Motor neuron (in vitro differentiated cells): ENCODE measurements around the gene DNAH7. TPM values are rescaled to one million over a fixed set of nuclear protein-coding genes. Genes with fewer than 3 reads are reported as not detected.

Source experiments
- ATAC-seq, 8 experiments: fragments of 200-7000 bp; cut with Tn5 transposase; replicated peaks in 6 of 8; 2 replicates each; pipeline ENCODE4 v1.8.0; 2021; ENCODE audit warnings: mild to moderate bottlenecking in 8 of 8, moderate library complexity in 8 of 8
- H3K27ac ChIP-seq, 2 donors: fragments of 250-450 bp; sonication (Bioruptor Pico); 2 replicates each; pipeline ENCODE4 v1.9.0; 2021; ENCODE audit warnings: antibody characterized with exemption in 2 of 2, mild to moderate bottlenecking in 2 of 2, moderate library complexity in 1 of 2
- H3K4me1 ChIP-seq, 2 donors: fragments of 250-450 bp; sonication (Bioruptor Pico); replicated peaks in 1 of 2; 2 replicates each; pipeline ENCODE4 v1.6.1; 2021; ENCODE audit warnings: antibody characterized with exemption in 2 of 2, mild to moderate bottlenecking in 2 of 2, moderate library complexity in 1 of 2
- H3K4me3 ChIP-seq, 5 donors: fragments of 250-450 bp; sonication (Bioruptor Pico); 2 replicates each; pipeline ENCODE4 v1.9.0; 2021; ENCODE audit warnings: antibody characterized with exemption in 5 of 5, mild to moderate bottlenecking in 5 of 5, moderate library complexity in 4 of 5
- WGBS, 10 experiments: fragments of 450-650 bp; shearing (Covaris generic); methylation state at CpG; one replicate each; pipeline ENCODE4 v1.0.0; 2022; 5-methylcytosine and 5-hydroxymethylcytosine counted together
- in situ Hi-C, 9 experiments: fragments of 400-800 bp; cut with MboI; loops; one replicate each; pipeline ENCODE4 v1.15.0; 2021; ENCODE audit warnings: low sequenced_read_pairs in 9 of 9, low pct_unique_long_range_greater_than_20kb in 2 of 9; ENCODE audit not compliant: unreplicated experiment in 9 of 9
- total RNA-seq, 8 experiments: library from RNA; unstranded; fragments of 300-600 nt; gene quantifications; 2 replicates each; pipeline versions ENCODE4 v1.2.3 to v1.2.4, GENCODE V29; 2022

The DNAH7 gene
- total RNA-seq, 8 experiments from 2014 or later: 0.36 to 15.3 (median 1.5) TPM

DNA sequence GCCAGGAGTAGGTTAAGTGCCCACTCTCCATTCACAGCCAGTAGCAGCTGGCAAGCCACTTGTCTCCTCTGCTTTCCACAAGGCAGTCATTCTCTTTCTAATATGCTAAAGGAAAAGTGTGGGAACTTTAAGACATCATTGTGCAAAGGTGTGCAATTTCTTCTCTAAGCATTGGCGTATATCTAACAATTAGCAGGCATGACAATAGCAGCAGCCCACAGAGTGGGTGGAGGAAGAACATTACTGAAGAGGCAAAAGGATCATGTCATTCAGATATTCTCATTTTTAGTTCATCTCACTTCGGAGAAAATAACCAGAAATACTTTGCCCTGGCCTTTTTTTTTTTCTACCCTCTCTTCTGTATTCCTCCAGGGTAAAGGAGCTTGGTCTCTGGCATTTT, 177.6 kb downstream of the DNAH7 start:
- WGBS, 10 experiments: 63 to 92% (median 89%) methylated on average over 1 to 2 of the region's 2 CpGs; no CpG with 5 or more reads in 3 of the 10 experiments

DNA sequence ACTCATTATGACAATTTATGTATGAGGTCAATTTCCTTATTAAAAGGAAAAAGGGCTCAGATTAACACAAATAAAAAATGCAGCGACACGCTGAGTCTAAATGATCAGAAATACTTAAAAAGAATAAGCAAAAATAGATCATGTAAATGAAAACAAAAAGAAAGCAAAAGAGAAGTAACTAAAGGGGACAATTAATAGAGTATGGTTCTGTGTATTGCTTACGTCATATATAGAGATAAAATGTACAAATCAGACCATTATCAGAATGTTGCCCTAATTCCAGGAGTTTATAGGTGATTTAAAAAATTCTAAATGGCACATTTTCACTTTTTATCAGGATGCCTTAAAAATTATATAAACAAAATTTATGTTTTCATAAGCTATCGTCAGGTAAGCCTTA, 189.5 kb downstream of the DNAH7 start:
- Histone ChIP-seq H3K27ac (no peak overlapping the region), H3K4me1 (no peaks in the 10 kb centered on the region), H3K4me3 (no peak overlapping the region)
- in situ Hi-C loops: no loop called here
- WGBS, 10 experiments: 67 to 100% (median 96%) methylated on average over 2 to 4 of the region's 4 CpGs
- no peak for ATAC-seq

More for the DNA sequence above, 177.6 kb downstream of the DNAH7 start:
- Histone ChIP-seq H3K27ac (no peak overlapping the region), H3K4me1 (no peaks in the 10 kb centered on the region), H3K4me3 (no peak overlapping the region)
- no peak for ATAC-seq
- in situ Hi-C loops: no loop called here

- no peak for ATAC-seq
- no peaks in the 10 kb centered on the region for H3K4me1 ChIP-seq
- WGBS, 10 experiments: 75 to 100% (median 92%) methylated on average over 1 to 4 of the region's 4 CpGs; no CpG with 5 or more reads in 1 of the 10 experiments
- in situ Hi-C loops: no loop called here
- H3K27ac ChIP-seq: no peak overlapping the region
- H3K4me3 ChIP-seq: no peak overlapping the region
Measured at GRCh38 chr2:195871326-195871725, 197.3 kb downstream of the DNAH7 start.

DNA sequence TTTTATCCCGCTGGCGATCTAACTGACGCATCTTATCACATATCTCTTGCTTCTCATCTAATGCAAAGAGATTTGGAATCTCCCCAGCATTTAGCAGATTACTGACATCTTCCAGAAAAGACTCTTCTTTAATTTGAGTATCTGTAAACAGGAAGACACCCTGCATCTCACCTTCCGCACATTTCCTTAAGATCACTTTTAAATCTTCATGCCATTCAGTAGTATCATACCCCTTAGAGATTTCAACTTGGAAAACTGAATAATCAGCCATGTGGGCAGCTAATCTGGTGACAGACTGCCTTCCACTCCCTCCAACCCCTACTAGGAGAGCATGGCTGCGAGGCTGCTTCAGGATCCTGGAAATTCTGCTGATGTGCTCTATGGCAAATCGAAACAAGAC, 204.3 kb downstream of the DNAH7 start:
- Histone ChIP-seq H3K4me3 (no peak overlapping the region), H3K27ac (no peak overlapping the region), H3K4me1 (no peaks in the 10 kb centered on the region)
- ATAC-seq: no peak
- in situ Hi-C loops: no loop called here
- WGBS, 10 experiments: 86 to 100% (median 96%) methylated on average over 1 to 6 of the region's 6 CpGs; no CpG with 5 or more reads in 3 of the 10 experiments

- no peak for ATAC-seq
- H3K27ac ChIP-seq: no peak overlapping the region
- H3K4me3 ChIP-seq: no peak overlapping the region
- in situ Hi-C loops: no loop called here
- no peaks in the 10 kb centered on the region for H3K4me1 ChIP-seq
- WGBS, 10 experiments: 57 to 100% (median 79%) methylated on average over 1 to 4 of the region's 4 CpGs; no CpG with 5 or more reads in 1 of the 10 experiments
Measured at GRCh38 chr2:195863564-195863963, 205.1 kb downstream of the DNAH7 start.

- no peaks in the 10 kb centered on the region for H3K4me1 ChIP-seq
- H3K4me3 ChIP-seq: no peak overlapping the region
- WGBS, 10 experiments: 86 to 100% (median 94%) methylated on average over 1 to 3 of the region's 3 CpGs; no CpG with 5 or more reads in 3 of the 10 experiments
- H3K27ac ChIP-seq: no peak overlapping the region
- ATAC-seq: no peak
- in situ Hi-C loops: no loop called here
Measured at GRCh38 chr2:195863121-195863520, 205.5 kb downstream of the DNAH7 start.

GRCh38 chr2:195861821-195862220, 206.8 kb downstream of the DNAH7 start:
- no peaks in the 10 kb centered on the region for H3K4me1 ChIP-seq
- H3K4me3 ChIP-seq: no peak overlapping the region
- 25 to 100% (median 85%) methylated on average over 2 to 5 of the region's 5 CpGs; no CpG with 5 or more reads in 3 of the 10 experiments for whole genome bisulfite sequencing, 10 experiments
- H3K27ac ChIP-seq: no peak overlapping the region
- no peak for ATAC-seq
- in situ Hi-C loops: no loop called here

GRCh38 chr2:195859513-195859912, 209.1 kb downstream of the DNAH7 start:
- in situ Hi-C loops: no loop called here
- Histone ChIP-seq H3K4me1 (no peaks in the 10 kb centered on the region), H3K27ac (no peak overlapping the region), H3K4me3 (no peak overlapping the region)
- 83 to 100% (median 94%) methylated on average over 1 to 2 of the region's 2 CpGs; no CpG with 5 or more reads in 1 of the 10 experiments for WGBS, 10 experiments
- ATAC-seq: no peak

DNA sequence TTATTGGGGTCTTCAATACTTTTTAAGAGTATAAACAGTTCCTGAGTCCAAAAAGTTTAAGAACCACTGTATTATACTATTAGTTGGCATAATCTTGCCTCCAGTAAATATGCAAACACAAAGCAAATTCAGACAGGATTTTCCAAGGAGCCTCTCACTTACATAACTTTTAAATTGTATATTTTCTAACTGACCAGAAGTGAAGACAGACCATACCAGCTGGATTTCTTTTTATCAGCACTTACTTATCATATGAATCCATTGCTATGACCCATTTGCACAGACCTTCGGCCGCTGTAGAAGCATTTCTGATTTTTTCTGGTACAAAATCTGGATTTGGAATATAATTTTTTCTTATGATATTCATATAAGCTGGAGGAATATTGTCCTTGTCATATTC, 211.5 kb downstream of the DNAH7 start:
- H3K4me3 ChIP-seq: no peak overlapping the region
- no peaks in the 10 kb centered on the region for H3K4me1 ChIP-seq
- 0 to 100% (median 77%) methylated on average over 2 of the region's 2 CpGs for WGBS, 10 experiments
- H3K27ac ChIP-seq: no peak overlapping the region
- peak in 3 of 8 experiments; percentile 68 to 92 (median 86) for ATAC-seq
- in situ Hi-C loops: no loop called here

DNA sequence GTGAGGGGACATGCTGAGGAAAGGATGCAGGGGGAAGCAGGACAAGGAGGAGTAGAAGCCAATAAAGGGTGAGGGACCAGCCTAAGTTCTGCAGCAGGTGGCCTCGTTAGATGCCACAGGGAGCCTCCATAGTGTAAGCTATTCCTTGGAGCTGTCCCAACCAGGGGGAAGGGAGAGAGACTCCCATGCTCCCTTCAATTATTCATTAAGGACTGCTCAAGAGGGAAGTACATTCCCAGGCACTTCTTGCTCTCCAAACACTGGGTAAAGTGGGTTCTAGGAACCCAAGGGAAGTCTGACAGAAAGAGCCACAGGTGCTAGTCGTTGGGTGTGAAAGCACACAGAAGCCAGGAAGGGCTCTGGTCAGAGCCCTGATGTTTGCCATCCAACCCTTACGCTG, 217.9 kb downstream of the DNAH7 start:
- H3K4me3 ChIP-seq: no peak overlapping the region
- WGBS, 10 experiments: 0 to 100% (median 57%) methylated on average over 1 to 2 of the region's 3 CpGs; no CpG with 5 or more reads in 1 of the 10 experiments
- no peaks in the 10 kb centered on the region for H3K4me1 ChIP-seq
- in situ Hi-C loops: no loop called here
- no peak for ATAC-seq
- H3K27ac ChIP-seq: no peak overlapping the region

DNA sequence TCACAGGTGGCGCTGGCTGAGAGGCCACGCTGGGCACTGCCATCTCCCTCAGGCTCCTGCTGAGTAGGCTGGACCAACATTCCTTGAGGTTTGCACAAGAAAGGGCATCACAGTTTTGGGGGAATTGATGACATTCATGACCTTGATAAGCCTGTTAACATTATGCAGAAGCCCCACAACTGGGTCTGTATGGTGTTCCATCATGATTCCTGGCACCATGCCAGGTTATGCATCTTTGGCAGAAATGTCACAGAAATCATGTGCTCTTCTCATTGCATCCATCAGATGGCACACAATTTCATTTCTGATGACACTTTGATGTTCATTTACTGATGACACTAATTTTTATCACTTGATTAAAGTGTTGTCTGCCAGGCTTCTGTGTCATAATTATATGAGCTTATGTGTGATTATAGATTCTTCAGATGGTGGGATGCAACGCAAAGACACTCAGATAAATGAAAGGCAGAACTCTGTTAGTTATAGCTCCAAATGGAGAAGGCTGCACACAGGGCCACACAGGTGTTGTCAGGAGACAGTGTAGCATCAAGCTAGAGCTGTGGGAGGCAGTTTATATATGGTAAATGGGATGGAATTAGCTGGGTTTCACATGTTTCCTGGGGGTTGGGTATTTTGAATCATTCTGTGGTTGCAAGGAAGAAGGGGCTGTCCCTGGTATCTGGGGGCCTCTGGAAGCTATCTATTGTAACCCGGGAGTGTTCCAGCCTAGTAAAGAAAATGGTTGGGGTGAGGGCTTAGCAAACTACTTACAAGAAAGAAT, 220.3 kb downstream of the DNAH7 start:
- 40 to 100% (median 73%) methylated on average over 1 to 3 of the region's 4 CpGs; no CpG with 5 or more reads in 2 of the 10 experiments for WGBS, 10 experiments
- in situ Hi-C loops: no loop called here
- no peaks in the 10 kb centered on the region for H3K4me1 ChIP-seq

GRCh38 chr2:195842932-195843331, 225.7 kb downstream of the DNAH7 start:
- 53 to 93% (median 83%) methylated on average over 2 to 3 of the region's 3 CpGs; no CpG with 5 or more reads in 3 of the 10 experiments for WGBS, 10 experiments
- no peak overlapping the region for H3K27ac ChIP-seq
- H3K4me1 ChIP-seq: no peaks in the 10 kb centered on the region
- no peak for ATAC-seq
- in situ Hi-C loops: no loop called here
- no peak overlapping the region for H3K4me3 ChIP-seq

More for the DNA sequence above, 220.3 kb downstream of the DNAH7 start:
- H3K27ac ChIP-seq: no peak overlapping the region
- H3K4me3 ChIP-seq: no peak overlapping the region
- no peak for ATAC-seq

GRCh38 chr2:195838002-195838401, 230.6 kb downstream of the DNAH7 start:
- no peak for ATAC-seq
- 40 to 100% (median 100%) methylated on average over 1 of the region's 1 CpG; no CpG with 5 or more reads in 2 of the 10 experiments for WGBS, 10 experiments
- no peak overlapping the region for H3K27ac ChIP-seq
- H3K4me3 ChIP-seq: no peak overlapping the region
- in situ Hi-C loops: no loop called here
- H3K4me1 ChIP-seq: no peaks in the 10 kb centered on the region

DNA sequence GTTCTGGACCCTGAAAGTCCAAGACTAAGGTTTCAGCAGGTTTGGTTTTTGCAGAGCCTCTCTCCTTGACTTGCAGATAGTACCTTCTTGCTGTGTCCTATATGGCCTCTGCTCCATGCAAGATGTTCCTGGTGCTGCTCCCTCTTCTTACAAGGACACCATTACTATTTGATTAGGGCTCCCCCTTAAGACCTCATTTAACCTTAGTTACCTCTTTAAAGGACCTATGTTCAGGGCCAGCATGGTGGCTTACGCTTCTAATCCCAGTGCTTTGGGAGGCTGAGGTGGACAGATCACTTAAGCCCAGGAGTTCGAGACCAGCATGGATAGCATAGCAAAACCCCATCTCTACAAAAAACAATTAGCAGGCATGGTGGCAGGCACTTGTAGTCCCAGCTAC, 232.6 kb downstream of the DNAH7 start:
- in situ Hi-C loops: no loop called here
- WGBS, 10 experiments: 71 to 100% (median 86%) methylated on average over 1 to 2 of the region's 2 CpGs; no CpG with 5 or more reads in 3 of the 10 experiments
- Histone ChIP-seq H3K27ac (no peak overlapping the region), H3K4me3 (no peak overlapping the region), H3K4me1 (peaks cover 0 to 4% of the 10 kb centered on the region in 2 donors)
- no peak for ATAC-seq
